Epithelial cell of esophagus (primary cell): ENCODE measurements around the gene UQCR11.

Source experiments
- DNase-seq: peaks from one replicate; pipeline ENCODE4 v3.0.0; 2010; ENCODE audit warnings: low read depth
- H3K4me3 ChIP-seq: 2 replicates; pipeline ENCODE4 v1.5.1; 2011; ENCODE audit warnings: mild to moderate bottlenecking, low read length, control low read depth
- TF ChIP-seq, protein P1 (sequence below): IDR thresholded peaks from 2 replicates; pipeline ENCODE4 v1.5.1; 2011; ENCODE audit warnings: low read depth, mild to moderate bottlenecking, low read length, control low read depth, inconsistent platforms; ENCODE audit not compliant: insufficient read depth; ENCODE audit errors: missing control alignments

UQCR11 gene

GRCh38 chr19:1634242-1634937 is 29.1 kb upstream of the UQCR11 start:
- H3K4me3 ChIP-seq = no peak overlapping the region
- TF ChIP-seq, protein P1, sequence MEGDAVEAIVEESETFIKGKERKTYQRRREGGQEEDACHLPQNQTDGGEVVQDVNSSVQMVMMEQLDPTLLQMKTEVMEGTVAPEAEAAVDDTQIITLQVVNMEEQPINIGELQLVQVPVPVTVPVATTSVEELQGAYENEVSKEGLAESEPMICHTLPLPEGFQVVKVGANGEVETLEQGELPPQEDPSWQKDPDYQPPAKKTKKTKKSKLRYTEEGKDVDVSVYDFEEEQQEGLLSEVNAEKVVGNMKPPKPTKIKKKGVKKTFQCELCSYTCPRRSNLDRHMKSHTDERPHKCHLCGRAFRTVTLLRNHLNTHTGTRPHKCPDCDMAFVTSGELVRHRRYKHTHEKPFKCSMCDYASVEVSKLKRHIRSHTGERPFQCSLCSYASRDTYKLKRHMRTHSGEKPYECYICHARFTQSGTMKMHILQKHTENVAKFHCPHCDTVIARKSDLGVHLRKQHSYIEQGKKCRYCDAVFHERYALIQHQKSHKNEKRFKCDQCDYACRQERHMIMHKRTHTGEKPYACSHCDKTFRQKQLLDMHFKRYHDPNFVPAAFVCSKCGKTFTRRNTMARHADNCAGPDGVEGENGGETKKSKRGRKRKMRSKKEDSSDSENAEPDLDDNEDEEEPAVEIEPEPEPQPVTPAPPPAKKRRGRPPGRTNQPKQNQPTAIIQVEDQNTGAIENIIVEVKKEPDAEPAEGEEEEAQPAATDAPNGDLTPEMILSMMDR = no peak
- DNase-seq = no peak

- no peak overlapping the region for H3K4me3 ChIP-seq
- TF ChIP-seq, protein P1 = no peak
- no peak for DNase-seq
These were observed 28.1 kb upstream of the UQCR11 start for GRCh38 chr19:1633269-1633826.

DNA sequence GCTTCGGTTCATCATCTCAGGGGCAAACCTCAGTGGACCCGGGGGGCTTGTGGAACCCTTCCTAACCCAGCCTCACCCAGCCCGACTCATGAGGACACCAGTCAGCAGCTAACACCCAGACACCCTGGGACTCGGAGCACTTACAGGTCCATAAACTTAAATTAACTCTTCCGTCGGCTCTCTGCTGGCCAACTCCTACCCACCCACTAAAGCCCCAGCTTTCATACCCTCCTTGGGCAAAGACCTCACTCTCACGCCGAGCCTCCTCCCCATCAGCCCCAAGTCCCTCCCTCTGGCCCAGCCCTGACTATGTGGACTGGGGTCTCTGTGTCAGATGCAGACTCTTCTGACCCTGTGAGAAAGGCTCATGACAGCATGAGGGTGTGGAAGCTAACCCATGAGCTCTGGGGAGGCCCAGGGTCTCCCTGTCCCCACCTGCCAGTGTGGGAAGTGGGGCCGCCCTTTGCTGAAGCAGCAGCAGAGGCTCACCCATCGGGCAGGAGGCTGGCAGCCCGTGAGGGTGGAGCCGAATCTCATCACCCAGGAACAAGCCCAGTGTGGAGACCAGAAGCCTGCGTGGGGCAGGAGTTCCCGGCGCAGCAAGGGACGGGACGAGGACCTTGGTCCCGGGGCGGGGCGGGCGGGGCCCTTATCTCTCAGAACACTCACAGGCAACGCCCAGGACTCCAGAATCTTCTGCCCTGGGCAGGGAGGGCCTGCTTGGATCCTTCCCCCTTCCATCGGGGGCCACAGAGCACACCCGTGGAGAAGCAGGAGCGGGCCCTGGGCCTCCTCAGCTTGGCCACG is 27.4 kb upstream of the UQCR11 start:
- TF ChIP-seq, protein P1 = no peak
- no peak overlapping the region for H3K4me3 ChIP-seq
- DNase-seq = no peak

GRCh38 chr19:1631557-1632100 is 26.4 kb upstream of the UQCR11 start:
- no peak overlapping the region for H3K4me3 ChIP-seq
- TF ChIP-seq, protein P1 = no peak
- no peak for DNase-seq

- no peak overlapping the region for H3K4me3 ChIP-seq
- TF ChIP-seq, protein P1 = no peak
- no peak for DNase-seq
These were observed 25.5 kb upstream of the UQCR11 start for GRCh38 chr19:1630811-1631210.

DNA sequence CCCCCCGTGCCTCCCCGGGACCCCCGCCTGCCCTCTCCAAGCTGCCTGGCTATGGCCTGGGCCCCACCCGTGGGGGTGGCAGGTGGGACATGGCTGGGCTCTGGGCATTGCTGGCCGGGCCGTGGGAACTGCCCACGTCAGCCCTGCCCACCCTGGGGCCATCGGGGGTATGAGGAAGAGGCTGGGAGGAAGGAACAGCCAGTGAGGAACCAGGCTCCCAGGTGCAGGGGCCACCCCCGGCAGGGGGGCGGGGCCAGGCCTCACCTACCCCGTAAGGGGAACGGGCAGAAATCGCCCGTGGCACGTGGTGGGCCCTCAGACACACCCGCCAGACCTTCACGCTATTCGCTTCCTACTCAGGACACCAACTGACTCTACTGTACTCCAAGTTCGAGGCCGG is 24.8 kb upstream of the UQCR11 start:
- DNase-seq = no peak
- TF ChIP-seq, protein P1 = no peak
- no peak overlapping the region for H3K4me3 ChIP-seq
